ENCODE results near the gene POU2F3. TPM values are rescaled to one million over a fixed set of nuclear protein-coding genes. Genes with fewer than 3 reads are reported as not detected.

POU2F3 gene
- total RNA-seq, 1 experiment from 2014 or later, result 0.62 TPM

GRCh38 chr11:120358729-120359128 lies 118.8 kb downstream of the POU2F3 start:
- no peak for ATAC-seq
- Histone ChIP-seq H3K4me3 (ENCODE audit: low read length) (no peak overlapping the region), H3K27me3 (ENCODE audit: low read length) (no peaks in the 10 kb centered on the region), H3K36me3 (ENCODE audit: low read depth, low read length) (no peaks in the 10 kb centered on the region), H3F3A (ENCODE audit: low read length, unreplicated experiment) (no peaks in the 10 kb centered on the region), H3K4me2 (ENCODE audit: low read length) (no peak overlapping the region), H3K27ac (ENCODE audit: low read length) (no peak overlapping the region), H3K4me1 (ENCODE audit: insufficient read depth, low read length) (no peaks in the 10 kb centered on the region; the same call in 1 of the 2 replicates), H4K20me1 (ENCODE audit: low read length) (0 out of 2 replicates have a peak, but pooled peaks cover 3% of the 10 kb centered on the region), H3K9ac (ENCODE audit: low read length) (no peak overlapping the region), H2AFZ (ENCODE audit: low read length) (no peak overlapping the region), H3K9me2 (replicated peaks; ENCODE audit: low read length) (no peaks in the 10 kb centered on the region), H3K9me3 (ENCODE audit: low read length) (no peaks in the 10 kb centered on the region), H3K79me2 (ENCODE audit: low read length) (peaks cover 89% of the 10 kb centered on the region)
- BruUV-seq (replicated peaks), result no TSS peak
- no peak for DNase-seq
- CTCF ChIA-PET, result no interaction called here
- POLR2A ChIA-PET (ENCODE audit: unreplicated experiment), result no interaction called here
- no peak for TF ChIP-seq EZH2phosphoT487 (IDR thresholded peaks at IDR 0.05; ENCODE audit: borderline replicate concordance, low read length)
- TF ChIP-seq CTCF (conservative IDR thresholded peaks at IDR 0.05; ENCODE audit: low read depth, low read length), result no peak
- TF ChIP-seq EZH2 (IDR thresholded peaks at IDR 0.05; ENCODE audit: low read length, unreplicated experiment), result no peak
- intact Hi-C loops (cut with micrococcal nuclease), result no loop called here

- no peak overlapping the region for H3K9ac ChIP-seq (ENCODE audit: low read length)
- no peaks in the 10 kb centered on the region for H3F3A ChIP-seq (ENCODE audit: low read length, unreplicated experiment)
- H3K36me3 ChIP-seq (ENCODE audit: low read depth, low read length), result no peaks in the 10 kb centered on the region
- no peaks in the 10 kb centered on the region for H3K4me1 ChIP-seq (ENCODE audit: insufficient read depth, low read length)
- H2AFZ ChIP-seq (ENCODE audit: low read length), result no peak overlapping the region
- no peak overlapping the region for H3K4me3 ChIP-seq (ENCODE audit: low read length)
- H3K9me3 ChIP-seq (ENCODE audit: low read length), result no peaks in the 10 kb centered on the region
- no peaks in the 10 kb centered on the region for H3K9me2 ChIP-seq (replicated peaks; ENCODE audit: low read length)
- 0 out of 2 replicates have a peak, but pooled peaks cover 3% of the 10 kb centered on the region for H4K20me1 ChIP-seq (ENCODE audit: low read length)
- ChIA-PET CTCF (no interaction called here), POLR2A (ENCODE audit: unreplicated experiment) (no interaction called here)
- H3K27me3 ChIP-seq (ENCODE audit: low read length), result no peaks in the 10 kb centered on the region
- DNase-seq (no peak), ATAC-seq (no peak)
- intact Hi-C loops (cut with micrococcal nuclease), result no loop called here
- no peak for TF ChIP-seq EZH2 (IDR thresholded peaks at IDR 0.05; ENCODE audit: low read length, unreplicated experiment)
- no peak overlapping the region for H3K4me2 ChIP-seq (ENCODE audit: low read length)
- BruUV-seq (replicated peaks), result no TSS peak
- no peak overlapping the region for H3K27ac ChIP-seq (ENCODE audit: low read length)
- peaks cover 76% of the 10 kb centered on the region for H3K79me2 ChIP-seq (ENCODE audit: low read length)
These were observed 123.5 kb downstream of the POU2F3 start for GRCh38 chr11:120363436-120363835.

- Histone ChIP-seq H3K79me2 (ENCODE audit: low read length) (peaks cover 75% of the 10 kb centered on the region), H2AFZ (ENCODE audit: low read length) (no peak overlapping the region), H3K4me3 (ENCODE audit: low read length) (no peak overlapping the region), H4K20me1 (ENCODE audit: low read length) (0 out of 2 replicates have a peak, but pooled peaks cover 3% of the 10 kb centered on the region), H3K4me2 (ENCODE audit: low read length) (no peak overlapping the region), H3K9ac (ENCODE audit: low read length) (no peak overlapping the region), H3K9me3 (ENCODE audit: low read length) (no peaks in the 10 kb centered on the region), H3K27ac (ENCODE audit: low read length) (no peak overlapping the region), H3K27me3 (ENCODE audit: low read length) (no peaks in the 10 kb centered on the region), H3K4me1 (ENCODE audit: insufficient read depth, low read length) (no peaks in the 10 kb centered on the region), H3K9me2 (replicated peaks; ENCODE audit: low read length) (no peaks in the 10 kb centered on the region), H3F3A (ENCODE audit: low read length, unreplicated experiment) (no peaks in the 10 kb centered on the region), H3K36me3 (ENCODE audit: low read depth, low read length) (no peaks in the 10 kb centered on the region)
- ChIA-PET CTCF (no interaction called here), POLR2A (ENCODE audit: unreplicated experiment) (interaction anchor here (0.6 kb wide), 1 partner anchor 9 kb away, joined by 3 read pairs; no protein-coding TSS in a partner anchor)
- intact Hi-C loops (cut with micrococcal nuclease), result no loop called here
- ATAC-seq (no peak), DNase-seq (no peak)
- TF ChIP-seq CTCF (conservative IDR thresholded peaks at IDR 0.05; ENCODE audit: low read depth, low read length), result no peak
- no peak for TF ChIP-seq EZH2 (IDR thresholded peaks at IDR 0.05; ENCODE audit: low read length, unreplicated experiment)
- TF ChIP-seq EZH2phosphoT487 (IDR thresholded peaks at IDR 0.05; ENCODE audit: borderline replicate concordance, low read length), result no peak
- no TSS peak for BruUV-seq (replicated peaks)
These were observed 125.6 kb downstream of the POU2F3 start for GRCh38 chr11:120365512-120365911.

Other genes with a start within 250 kb of the POU2F3 start
- 31.8 and 38.5 TPM in 2 replicates for gene TRIM29, start 102.0 kb upstream of the POU2F3 start, total RNA-seq (2014; rRNA removed)
- gene OAF, start 29.1 kb upstream of the POU2F3 start, total RNA-seq (2014; rRNA removed), result 97.1 and 126 TPM in 2 replicates
- gene TLCD5, start 85.2 kb downstream of the POU2F3 start, total RNA-seq (2014; rRNA removed), result 4.2 and 6.2 TPM in 2 replicates
- 41.0 and 54.4 TPM in 2 replicates for gene ARHGEF12, start 96.3 kb downstream of the POU2F3 start, total RNA-seq (2014; rRNA removed)